Caco-2 (cell line): Measurements from ENCODE around the gene VAV2. TPM values are rescaled to one million over a fixed set of nuclear protein-coding genes. Genes with fewer than 3 reads are reported as not detected.

Experiments used
- BruUV-seq: library from RNA; stranded (reverse); fragments of 400-500 nt; replicated peaks from 2 replicates; lab custom pipeline; 2021; lab: Mats Ljungman, UMichigan
- CTCF ChIA-PET: fragments of 300-600 bp; sonication (Branson Sonifier 250); formaldehyde crosslinking; loops from one replicate; lab custom pipeline; 2022; ENCODE audit warnings: antibody characterized with exemption; lab: Charles Lee
- POLR2A ChIA-PET: fragments of 300-600 bp; sonication (Branson Sonifier 250); formaldehyde crosslinking; loops from one replicate; lab custom pipeline; 2022; ENCODE audit warnings: antibody characterized with exemption; lab: Charles Lee
- DNase-seq, 2 experiments: peaks; one replicate each; pipeline versions ENCODE4 v3.0.0 to v3.0.0-alpha.2; 2020 to 2022
- H3K27me3 ChIP-seq: replicated peaks from 2 replicates; pipeline ENCODE4 v1.6.0; 2011; ENCODE audit warnings: low read length; ENCODE audit not compliant: control insufficient read depth, insufficient read depth
- H3K36me3 ChIP-seq: 2 replicates; pipeline ENCODE4 v1.5.1; 2011; ENCODE audit warnings: low read length; ENCODE audit not compliant: control insufficient read depth, insufficient read depth
- H3K4me1 ChIP-seq: fragments of 250-450 bp; sonication (Bioruptor Pico); 2 replicates; pipeline ENCODE4 v1.5.1; 2020; ENCODE audit warnings: mild to moderate bottlenecking
- H3K4me3 ChIP-seq: 2 replicates; pipeline ENCODE4 v1.5.1; 2011; ENCODE audit warnings: low read depth, mild to moderate bottlenecking, control low read depth, low read length
- H3K9me3 ChIP-seq: fragments of 250-450 bp; sonication (Bioruptor Pico); 2 replicates; pipeline ENCODE4 v1.5.1; 2020; ENCODE audit warnings: mild to moderate bottlenecking, moderate library complexity
- H3K27ac Mint-ChIP-seq: one replicate; pipeline ENCODE4 v1.8.0; 2022; ENCODE audit warnings: mixed read lengths; ENCODE audit not compliant: unreplicated experiment
- H3K27me3 Mint-ChIP-seq: one replicate; pipeline ENCODE4 v1.8.0; 2022; ENCODE audit warnings: mixed read lengths; ENCODE audit not compliant: insufficient read depth, unreplicated experiment
- H3K36me3 Mint-ChIP-seq: one replicate; pipeline ENCODE4 v1.8.0; 2022; ENCODE audit warnings: mild to moderate bottlenecking, mixed read lengths; ENCODE audit not compliant: insufficient read depth, unreplicated experiment
- H3K4me1 Mint-ChIP-seq: one replicate; pipeline ENCODE4 v1.8.0; 2022; ENCODE audit warnings: low read depth, mixed read lengths; ENCODE audit not compliant: unreplicated experiment
- H3K4me3 Mint-ChIP-seq: one replicate; pipeline ENCODE4 v1.8.0; 2022; ENCODE audit warnings: mild to moderate bottlenecking, moderate library complexity, mixed read lengths; ENCODE audit not compliant: unreplicated experiment
- H3K9me3 Mint-ChIP-seq: one replicate; pipeline ENCODE4 v1.8.0; 2022; ENCODE audit warnings: mixed read lengths; ENCODE audit not compliant: unreplicated experiment
- CTCF ChIP-seq, 2 experiments: fragments of 200-600 bp in 1 of 2; IDR thresholded peaks; 1 replicate in 1 of 2; 2 replicates in 1 of 2; pipeline versions ENCODE4 v1.5.1 to v1.8.0; 2011 to 2022; ENCODE audit warnings: antibody characterized with exemption in 1 of 2, control low read depth in 1 of 2, inconsistent platforms in 1 of 2, low read depth in 1 of 2, low read length in 1 of 2, mild to moderate bottlenecking in 1 of 2, moderate library complexity in 1 of 2; ENCODE audit not compliant: insufficient read depth in 1 of 2, severe bottlenecking in 1 of 2, unreplicated experiment in 1 of 2
- intact Hi-C: fragments of 100-400 bp; cut with micrococcal nuclease; formaldehyde crosslinking; loops from one replicate; pipeline ENCODE4 v1.10.0; 2022; ENCODE audit not compliant: unreplicated experiment
- total RNA-seq: library from RNA; stranded (reverse); gene quantifications from 2 replicates; pipeline ENCODE4 v1.2.3, GENCODE V29; 2022

Gene VAV2
- total RNA-seq, 1 experiment from 2014 or later: 55.3 TPM

- no TSS peak for BruUV-seq
- no peak for TF ChIP-seq CTCF (IDR thresholded peaks at IDR 0.05; ENCODE audit: insufficient read depth in 1 of 2, low read depth in 1 of 2, low read length in 1 of 2, severe bottlenecking in 1 of 2, unreplicated experiment in 1 of 2)
- no peak for DNase-seq
- H3K4me1 ChIP-seq: no peaks in the 10 kb centered on the region; the same call in 1 of the 2 replicates
- Mint-ChIP-seq H3K27ac (no peak overlapping the region), H3K36me3 (peaks cover 44% of the 10 kb centered on the region), H3K4me3 (no peak overlapping the region), H3K27me3 (no peaks in the 10 kb centered on the region), H3K9me3 (no peaks in the 10 kb centered on the region), H3K4me1 (no peaks in the 10 kb centered on the region)
- intact Hi-C loops: no loop called here
- H3K36me3 ChIP-seq: peaks cover 2% of the 10 kb centered on the region; the same call in 1 of the 2 replicates
- H3K4me3 ChIP-seq: no peak overlapping the region
- no peaks in the 10 kb centered on the region for H3K9me3 ChIP-seq
- H3K27me3 ChIP-seq: no peaks in the 10 kb centered on the region
- ChIA-PET POLR2A (no interaction called here), CTCF (interaction anchor here (0.6 kb wide), 1 partner anchor 211 kb away, joined by 3 read pairs; the partner anchor contains the start of gene BRD3OS)
Measured at GRCh38 chr9:133813749-133814585, 178.2 kb downstream of the VAV2 start.

- H3K4me1 ChIP-seq: no peaks in the 10 kb centered on the region
- intact Hi-C loops: no loop called here
- Mint-ChIP-seq H3K36me3 (peaks cover 44% of the 10 kb centered on the region), H3K27me3 (no peaks in the 10 kb centered on the region), H3K4me3 (no peak overlapping the region), H3K9me3 (no peaks in the 10 kb centered on the region), H3K4me1 (no peaks in the 10 kb centered on the region), H3K27ac (no peak overlapping the region)
- H3K4me3 ChIP-seq: no peak overlapping the region
- DNase-seq: no peak
- H3K27me3 ChIP-seq: no peaks in the 10 kb centered on the region
- TF ChIP-seq CTCF (IDR thresholded peaks at IDR 0.05; ENCODE audit: insufficient read depth in 1 of 2, low read depth in 1 of 2, low read length in 1 of 2, severe bottlenecking in 1 of 2, unreplicated experiment in 1 of 2): no peak
- POLR2A ChIA-PET: no interaction called here
- CTCF ChIA-PET: no interaction called here
- no peaks in the 10 kb centered on the region for H3K9me3 ChIP-seq
- H3K36me3 ChIP-seq: peaks cover 2% of the 10 kb centered on the region; the same call in 1 of the 2 replicates
- BruUV-seq: no TSS peak
Measured at GRCh38 chr9:133812941-133813748, 179.0 kb downstream of the VAV2 start.

- no peak for DNase-seq
- no peaks in the 10 kb centered on the region for H3K4me1 ChIP-seq
- no peak for TF ChIP-seq CTCF (IDR thresholded peaks at IDR 0.05; ENCODE audit: insufficient read depth in 1 of 2, low read depth in 1 of 2, low read length in 1 of 2, severe bottlenecking in 1 of 2, unreplicated experiment in 1 of 2)
- Mint-ChIP-seq H3K4me3 (no peak overlapping the region), H3K4me1 (no peaks in the 10 kb centered on the region), H3K27ac (no peak overlapping the region), H3K36me3 (peaks cover 44% of the 10 kb centered on the region), H3K9me3 (no peaks in the 10 kb centered on the region), H3K27me3 (no peaks in the 10 kb centered on the region)
- 0 out of 2 replicates have a peak, but pooled peaks cover 2% of the 10 kb centered on the region for H3K36me3 ChIP-seq
- ChIA-PET CTCF (no interaction called here), POLR2A (no interaction called here)
- no peaks in the 10 kb centered on the region for H3K27me3 ChIP-seq
- intact Hi-C loops: no loop called here
- no peak overlapping the region for H3K4me3 ChIP-seq
- H3K9me3 ChIP-seq: no peaks in the 10 kb centered on the region
- BruUV-seq: no TSS peak
Measured at GRCh38 chr9:133812077-133812868, 179.9 kb downstream of the VAV2 start.
